Hepatocyte (in vitro differentiated cells): Measurements from ENCODE around the gene KIAA1217. TPM values are rescaled to one million over a fixed set of nuclear protein-coding genes. Genes with fewer than 3 reads are reported as not detected.

Experiments used
- DNase-seq: peaks from one replicate; pipeline ENCODE4 v3.0.0-alpha.2; 2016; ENCODE audit warnings: low spot score
- H2AFZ ChIP-seq: fragments of 200-600 bp; sonication (generic); 2 replicates; pipeline ENCODE4 v1.6.0; 2016; ENCODE audit warnings: antibody characterized with exemption, mild to moderate bottlenecking
- H3K27ac ChIP-seq: fragments of 200-600 bp; sonication (generic); 2 replicates; pipeline ENCODE4 v1.5.1; 2016; ENCODE audit warnings: mild to moderate bottlenecking
- H3K27me3 ChIP-seq: fragments of 200-600 bp; sonication (generic); 2 replicates; pipeline ENCODE4 v1.6.1; 2016
- H3K36me3 ChIP-seq: fragments of 200-600 bp; sonication (generic); replicated peaks from 2 replicates; pipeline ENCODE4 v1.5.1; 2016; ENCODE audit warnings: low read depth; ENCODE audit not compliant: insufficient read depth
- H3K4me1 ChIP-seq: fragments of 200-600 bp; sonication (generic); 2 replicates; pipeline ENCODE4 v1.5.1; 2016; ENCODE audit warnings: mild to moderate bottlenecking, moderate library complexity; ENCODE audit not compliant: insufficient read depth
- H3K4me2 ChIP-seq: fragments of 200-600 bp; sonication (generic); 2 replicates; pipeline ENCODE4 v1.6.0; 2016
- H3K4me3 ChIP-seq: fragments of 200-600 bp; sonication (generic); 2 replicates; pipeline ENCODE4 v1.5.1; 2016; ENCODE audit warnings: mild to moderate bottlenecking
- H3K79me2 ChIP-seq: fragments of 200-600 bp; sonication (generic); 2 replicates; pipeline ENCODE4 v1.6.0; 2017; ENCODE audit warnings: mild to moderate bottlenecking
- H3K9me2 ChIP-seq: fragments of 200-600 bp; sonication (generic); replicated peaks from 2 replicates; pipeline ENCODE4 v1.6.0; 2017; ENCODE audit warnings: mild to moderate bottlenecking; ENCODE audit not compliant: insufficient read depth
- H3K9me3 ChIP-seq: fragments of 200-600 bp; sonication (generic); 2 replicates; pipeline ENCODE4 v1.5.1; 2016; ENCODE audit warnings: low read depth, mild to moderate bottlenecking
- H4K20me1 ChIP-seq: fragments of 200-600 bp; sonication (generic); 2 replicates; pipeline ENCODE4 v1.6.0; 2016; ENCODE audit warnings: mild to moderate bottlenecking; ENCODE audit not compliant: insufficient read depth, poor library complexity, severe bottlenecking
- CTCF ChIP-seq: fragments of 200-600 bp; sonication (generic); IDR thresholded peaks from 2 replicates; pipeline ENCODE4 v1.5.1; 2016; ENCODE audit warnings: antibody characterized with exemption, mild to moderate bottlenecking; ENCODE audit not compliant: poor library complexity
- EZH2 ChIP-seq: fragments of 200-600 bp; sonication (generic); IDR thresholded peaks from 2 replicates; pipeline ENCODE4 v1.6.1; 2016; ENCODE audit warnings: antibody characterized with exemption, mild to moderate bottlenecking, borderline replicate concordance
- EZH2phosphoT487 ChIP-seq: fragments of 200-600 bp; sonication (generic); IDR thresholded peaks from one replicate; pipeline ENCODE4 v1.6.1; 2018; ENCODE audit warnings: antibody characterized with exemption, mild to moderate bottlenecking, low read depth, moderate library complexity; ENCODE audit not compliant: unreplicated experiment, severe bottlenecking
- WGBS: methylation state at CpG from one replicate; pipeline ENCODE4 v1.1.6; 2016; ENCODE audit warnings: low lambda C conversion rate; ENCODE audit errors: missing lambda C conversion rate; 5-methylcytosine and 5-hydroxymethylcytosine counted together
- polyA plus RNA-seq: library from polyadenylated mRNA; unstranded; fragments of >200 nt; fragmentation: Nextera tagmentation; extraction: Ambion mirVana; gene quantifications from 2 replicates; pipeline ENCODE4 v1.2.1, GENCODE V29; 2016
- total RNA-seq: library from RNA; depleted of rRNA; stranded (reverse); fragments of >200 nt; gene quantifications from 2 replicates; pipeline ENCODE4 v1.2.3, GENCODE V29; 2014

Gene KIAA1217
- total and polyA plus RNA-seq, 2 experiments from 2014 or later = 31.6 to 33.2 TPM

GRCh38 chr10:24246365-24246764 is 37.4 kb downstream of the KIAA1217 start:
- Histone ChIP-seq H3K36me3 (no peaks in the 10 kb centered on the region), H3K4me2 (no peak overlapping the region), H3K27me3 (no peaks in the 10 kb centered on the region), H3K9me2 (no peaks in the 10 kb centered on the region), H3K4me3 (no peak overlapping the region), H3K27ac (no peak overlapping the region), H3K9me3 (no peaks in the 10 kb centered on the region), H3K4me1 (peaks cover 20% of the 10 kb centered on the region), H4K20me1 (no peaks in the 10 kb centered on the region), H2AFZ (no peak overlapping the region), H3K79me2 (peaks cover 83% of the 10 kb centered on the region)
- DNase-seq = no peak
- TF ChIP-seq CTCF (no peak), EZH2phosphoT487 (no peak), EZH2 (no peak)
- 83% methylated on average over 5 of the region's 5 CpGs for WGBS

- TF ChIP-seq EZH2 = no peak
- TF ChIP-seq CTCF = no peak
- TF ChIP-seq EZH2phosphoT487 = no peak
- 95% methylated on average over 1 of the region's 1 CpG for WGBS
- H3K27ac ChIP-seq = no peak overlapping the region
These were observed 38.9 kb downstream of the KIAA1217 start for GRCh38 chr10:24247841-24248240.

GRCh38 chr10:24249829-24250415 is 41.0 kb downstream of the KIAA1217 start:
- Histone ChIP-seq H4K20me1 (no peaks in the 10 kb centered on the region), H3K9me2 (no peaks in the 10 kb centered on the region), H3K4me3 (no peak overlapping the region), H3K79me2 (peaks cover 80% of the 10 kb centered on the region), H3K27ac (peak overlapping the region; percentile 44), H3K36me3 (no peaks in the 10 kb centered on the region), H3K4me1 (peaks cover 21% of the 10 kb centered on the region), H2AFZ (no peak overlapping the region), H3K4me2 (no peak overlapping the region), H3K27me3 (no peaks in the 10 kb centered on the region), H3K9me3 (no peaks in the 10 kb centered on the region)
- DNase-seq = peak; percentile 34
- no peak for TF ChIP-seq CTCF
- TF ChIP-seq EZH2 = no peak
- TF ChIP-seq EZH2phosphoT487 = no peak
- 74% methylated on average over 9 of the region's 9 CpGs for WGBS

More at GRCh38 chr10:24247841-24248240, 38.9 kb downstream of the KIAA1217 start:
- Histone ChIP-seq H2AFZ (no peak overlapping the region), H3K36me3 (no peaks in the 10 kb centered on the region), H3K79me2 (peaks cover 78% of the 10 kb centered on the region), H4K20me1 (no peaks in the 10 kb centered on the region), H3K27me3 (no peaks in the 10 kb centered on the region), H3K4me3 (no peak overlapping the region), H3K4me1 (peaks cover 21% of the 10 kb centered on the region), H3K4me2 (no peak overlapping the region), H3K9me3 (no peaks in the 10 kb centered on the region), H3K9me2 (no peaks in the 10 kb centered on the region)
- DNase-seq = no peak

- Histone ChIP-seq H3K27ac (peak overlapping the region; percentile 68), H2AFZ (no peak overlapping the region), H3K4me2 (peak overlapping the region; percentile 38), H3K9me2 (no peaks in the 10 kb centered on the region), H3K79me2 (peaks cover 63% of the 10 kb centered on the region), H3K27me3 (no peaks in the 10 kb centered on the region), H3K4me1 (peaks cover 28% of the 10 kb centered on the region), H3K4me3 (no peak overlapping the region), H3K36me3 (no peaks in the 10 kb centered on the region), H4K20me1 (no peaks in the 10 kb centered on the region), H3K9me3 (no peaks in the 10 kb centered on the region)
- 49% methylated on average over 2 of the region's 2 CpGs for WGBS
- DNase-seq = no peak
- TF ChIP-seq EZH2 (no peak), CTCF (no peak), EZH2phosphoT487 (no peak)
These were observed 42.6 kb downstream of the KIAA1217 start for GRCh38 chr10:24251547-24251946.
